ENCODE measurements around the gene COLQ.

GRCh38 chr3:15431256-15431837 lies 90.2 kb downstream of the COLQ start:
- TF ChIP-seq POLR2A (IDR thresholded peaks at IDR 0.05) (no peak), CTCF (IDR thresholded peaks at IDR 0.05) (peak in 1 of 12 donors; percentile 8)

Data from heart left ventricle (tissue), 13 donors.